ENCODE measurements around the gene FES.
A peak's percentile ranks its signal among the peaks of the same experiment; 100 is the strongest.

Gene FES

DNA sequence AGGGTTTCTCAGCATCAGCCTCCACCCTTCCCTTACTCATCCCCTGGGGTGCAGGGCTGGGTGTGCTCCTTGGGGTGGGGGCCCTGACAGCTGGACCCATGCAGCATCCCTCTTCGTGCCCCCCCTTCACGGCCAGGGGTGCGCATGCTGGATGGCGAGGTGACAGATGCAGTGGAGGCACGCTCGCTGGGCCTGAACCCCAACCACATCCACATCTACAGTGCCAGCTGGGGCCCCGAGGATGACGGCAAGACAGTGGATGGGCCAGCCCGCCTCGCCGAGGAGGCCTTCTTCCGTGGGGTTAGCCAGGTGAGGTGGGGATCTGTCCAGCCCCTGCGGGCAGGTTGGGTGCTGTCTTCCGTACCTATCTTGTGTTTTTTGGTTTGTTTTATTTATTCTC lies 6.3 kb upstream of the FES start:
- DNase-seq, result no peak

- DNase-seq, result no peak
Measured at GRCh38 chr15:90878660-90879059, 5.6 kb upstream of the FES start.

GRCh38 chr15:90879730-90880366 lies 4.5 kb upstream of the FES start:
- DNase-seq, result no peak

DNA sequence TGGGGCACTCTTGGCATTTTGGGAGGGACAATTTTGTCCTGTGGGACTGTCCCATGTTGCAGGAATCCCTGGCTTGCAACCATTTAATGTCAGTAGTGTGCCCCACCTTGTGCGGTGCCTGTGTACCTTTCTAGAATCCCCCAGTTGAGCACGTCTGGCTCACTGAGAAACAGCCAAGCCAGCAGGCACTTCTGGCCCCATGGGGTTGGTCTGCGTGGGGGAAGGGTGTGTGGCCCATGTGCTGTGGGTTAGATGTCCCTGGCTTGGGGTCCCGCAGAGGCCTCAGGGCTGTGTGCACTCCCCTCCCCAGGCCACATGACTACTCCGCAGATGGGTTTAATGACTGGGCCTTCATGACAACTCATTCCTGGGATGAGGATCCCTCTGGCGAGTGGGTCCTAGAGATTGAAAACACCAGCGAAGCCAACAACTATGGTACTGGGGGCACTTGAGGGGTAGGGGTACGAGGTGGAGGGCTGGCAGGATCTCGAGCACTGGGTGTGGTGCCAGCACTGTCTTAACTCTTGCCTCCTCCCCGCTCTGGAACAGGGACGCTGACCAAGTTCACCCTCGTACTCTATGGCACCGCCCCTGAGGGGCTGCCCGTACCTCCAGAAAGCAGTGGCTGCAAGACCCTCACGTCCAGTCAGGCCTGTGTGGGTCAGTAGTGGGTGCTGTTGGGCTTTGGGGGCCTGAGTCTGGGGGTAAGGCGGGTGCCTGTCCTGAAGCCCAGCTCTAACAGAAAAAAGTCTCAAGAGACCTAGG lies 3.7 kb upstream of the FES start:
- no peak for DNase-seq

DNA sequence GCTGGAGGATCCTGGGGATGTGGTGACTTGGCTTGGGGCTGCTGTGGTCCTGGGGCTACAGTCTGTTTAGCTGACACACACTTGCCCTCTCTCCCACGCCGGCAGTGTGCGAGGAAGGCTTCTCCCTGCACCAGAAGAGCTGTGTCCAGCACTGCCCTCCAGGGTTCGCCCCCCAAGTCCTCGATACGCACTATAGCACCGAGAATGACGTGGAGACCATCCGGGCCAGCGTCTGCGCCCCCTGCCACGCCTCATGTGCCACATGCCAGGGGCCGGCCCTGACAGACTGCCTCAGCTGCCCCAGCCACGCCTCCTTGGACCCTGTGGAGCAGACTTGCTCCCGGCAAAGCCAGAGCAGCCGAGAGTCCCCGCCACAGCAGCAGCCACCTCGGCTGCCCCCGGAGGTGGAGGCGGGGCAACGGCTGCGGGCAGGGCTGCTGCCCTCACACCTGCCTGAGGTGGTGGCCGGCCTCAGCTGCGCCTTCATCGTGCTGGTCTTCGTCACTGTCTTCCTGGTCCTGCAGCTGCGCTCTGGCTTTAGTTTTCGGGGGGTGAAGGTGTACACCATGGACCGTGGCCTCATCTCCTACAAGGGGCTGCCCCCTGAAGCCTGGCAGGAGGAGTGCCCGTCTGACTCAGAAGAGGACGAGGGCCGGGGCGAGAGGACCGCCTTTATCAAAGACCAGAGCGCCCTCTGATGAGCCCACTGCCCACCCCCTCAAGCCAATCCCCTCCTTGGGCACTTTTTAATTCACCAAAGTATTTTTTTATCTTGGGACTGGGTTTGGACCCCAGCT lies 2.9 kb upstream of the FES start:
- DNase-seq, result no peak

DNA sequence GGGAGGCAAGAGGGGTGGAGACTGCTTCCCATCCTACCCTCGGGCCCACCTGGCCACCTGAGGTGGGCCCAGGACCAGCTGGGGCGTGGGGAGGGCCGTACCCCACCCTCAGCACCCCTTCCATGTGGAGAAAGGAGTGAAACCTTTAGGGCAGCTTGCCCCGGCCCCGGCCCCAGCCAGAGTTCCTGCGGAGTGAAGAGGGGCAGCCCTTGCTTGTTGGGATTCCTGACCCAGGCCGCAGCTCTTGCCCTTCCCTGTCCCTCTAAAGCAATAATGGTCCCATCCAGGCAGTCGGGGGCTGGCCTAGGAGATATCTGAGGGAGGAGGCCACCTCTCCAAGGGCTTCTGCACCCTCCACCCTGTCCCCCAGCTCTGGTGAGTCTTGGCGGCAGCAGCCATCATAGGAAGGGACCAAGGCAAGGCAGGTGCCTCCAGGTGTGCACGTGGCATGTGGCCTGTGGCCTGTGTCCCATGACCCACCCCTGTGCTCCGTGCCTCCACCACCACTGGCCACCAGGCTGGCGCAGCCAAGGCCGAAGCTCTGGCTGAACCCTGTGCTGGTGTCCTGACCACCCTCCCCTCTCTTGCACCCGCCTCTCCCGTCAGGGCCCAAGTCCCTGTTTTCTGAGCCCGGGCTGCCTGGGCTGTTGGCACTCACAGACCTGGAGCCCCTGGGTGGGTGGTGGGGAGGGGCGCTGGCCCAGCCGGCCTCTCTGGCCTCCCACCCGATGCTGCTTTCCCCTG lies 2.2 kb upstream of the FES start:
- no peak for DNase-seq

- no peak for DNase-seq
Measured at GRCh38 chr15:90882781-90883525, 1.4 kb upstream of the FES start.

DNA sequence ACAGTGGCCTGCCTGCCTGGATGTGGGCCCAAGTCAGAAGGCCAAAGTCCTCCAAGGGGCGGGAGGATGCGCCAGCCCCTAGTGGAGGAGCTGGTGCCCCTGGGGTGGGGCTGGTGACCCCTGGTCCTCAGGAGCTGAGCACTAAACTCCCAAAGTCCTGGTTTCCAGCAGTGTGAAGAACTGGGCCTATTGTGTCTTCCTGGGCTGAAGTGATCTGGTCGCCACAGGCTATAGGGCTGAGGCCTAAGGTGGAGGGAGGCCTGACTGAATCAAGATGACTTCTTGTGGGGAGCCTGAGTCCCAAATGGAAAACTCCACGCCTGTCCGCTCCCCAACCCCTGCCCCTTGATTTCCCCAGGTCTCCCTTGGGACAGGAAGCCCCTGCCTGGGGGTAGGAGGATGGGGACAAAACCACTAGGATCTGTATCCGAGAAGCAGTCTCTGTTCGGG lies 753 bp upstream of the FES start:
- DNase-seq, result no peak

GRCh38 chr15:90884719-90885431 lies 571 bp downstream of the FES start:
- no peak for DNase-seq

DNA sequence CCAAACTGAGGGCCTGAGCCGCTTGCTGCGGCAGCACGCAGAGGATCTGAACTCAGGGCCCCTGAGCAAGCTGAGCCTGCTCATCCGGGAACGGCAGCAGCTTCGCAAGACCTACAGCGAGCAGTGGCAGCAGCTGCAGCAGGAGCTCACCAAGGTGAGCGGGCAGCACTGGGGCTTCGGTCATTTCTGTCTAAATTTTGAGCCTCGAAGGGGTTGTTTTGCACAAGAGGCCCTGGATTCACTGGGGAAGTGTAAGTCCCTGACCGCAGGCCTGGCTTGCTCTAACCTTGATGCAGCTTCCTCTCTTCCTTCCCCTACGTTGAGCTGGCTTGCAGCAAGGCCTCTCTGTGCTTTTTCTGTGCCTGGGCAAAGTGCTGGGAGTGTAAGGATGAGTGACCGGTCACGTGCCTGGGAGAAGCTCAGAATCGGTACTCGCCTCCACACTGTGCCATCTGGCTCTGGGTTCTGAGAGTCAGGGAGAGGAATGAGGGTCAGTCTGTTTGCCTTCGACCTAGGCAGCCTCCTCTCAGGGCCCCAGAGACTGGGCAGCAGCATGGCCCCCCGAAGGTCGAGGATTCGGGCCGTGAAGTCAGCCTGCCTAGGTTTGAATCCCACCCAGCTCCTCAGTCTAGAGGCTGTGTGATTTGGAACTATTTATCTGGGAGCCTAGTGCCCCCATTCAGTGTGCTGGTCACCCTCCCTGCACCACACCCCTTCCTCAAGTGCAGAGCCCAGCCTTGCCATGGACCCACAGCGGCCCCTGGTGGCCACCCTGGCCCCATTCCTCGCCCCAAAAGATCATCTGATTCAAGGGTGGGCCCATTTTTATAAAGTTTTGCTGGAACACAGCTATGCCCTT lies 1.4 kb downstream of the FES start:
- DNase-seq, result peak; percentile 82

DNA sequence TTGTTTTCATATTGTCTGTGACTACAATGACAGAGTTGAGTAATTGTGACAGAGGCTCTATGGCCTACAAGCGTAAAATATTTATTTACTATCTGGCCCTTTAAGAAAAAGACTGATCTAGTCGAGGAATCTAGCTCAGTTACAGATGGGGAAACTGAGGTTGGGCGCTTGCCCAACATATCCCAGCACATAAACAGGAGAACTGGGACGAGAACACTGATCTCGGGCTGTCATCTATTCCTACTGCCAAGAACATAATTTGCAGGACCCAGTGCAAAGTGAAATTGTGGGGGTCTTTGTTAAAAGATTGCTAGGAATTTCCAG lies 1.9 kb downstream of the FES start:
- no peak for DNase-seq

DNA sequence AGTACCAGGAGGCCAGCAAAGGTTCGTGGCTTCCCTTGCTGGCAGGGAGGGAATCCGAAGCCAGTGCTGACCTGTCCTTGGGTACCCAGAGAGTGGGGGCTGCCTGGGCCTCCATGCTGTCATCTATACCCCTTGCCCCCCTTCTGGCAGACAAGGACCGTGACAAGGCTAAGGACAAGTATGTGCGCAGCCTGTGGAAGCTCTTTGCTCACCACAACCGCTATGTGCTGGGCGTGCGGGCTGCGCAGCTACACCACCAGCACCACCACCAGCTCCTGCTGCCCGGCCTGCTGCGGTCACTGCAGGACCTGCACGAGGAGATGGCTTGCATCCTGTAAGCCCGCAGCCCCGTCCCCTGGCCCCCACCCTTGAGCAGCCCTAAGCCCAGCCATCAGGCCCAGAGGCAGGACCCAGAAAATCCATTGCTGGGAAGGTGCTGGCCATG lies 2.8 kb downstream of the FES start:
- no peak for DNase-seq

DNA sequence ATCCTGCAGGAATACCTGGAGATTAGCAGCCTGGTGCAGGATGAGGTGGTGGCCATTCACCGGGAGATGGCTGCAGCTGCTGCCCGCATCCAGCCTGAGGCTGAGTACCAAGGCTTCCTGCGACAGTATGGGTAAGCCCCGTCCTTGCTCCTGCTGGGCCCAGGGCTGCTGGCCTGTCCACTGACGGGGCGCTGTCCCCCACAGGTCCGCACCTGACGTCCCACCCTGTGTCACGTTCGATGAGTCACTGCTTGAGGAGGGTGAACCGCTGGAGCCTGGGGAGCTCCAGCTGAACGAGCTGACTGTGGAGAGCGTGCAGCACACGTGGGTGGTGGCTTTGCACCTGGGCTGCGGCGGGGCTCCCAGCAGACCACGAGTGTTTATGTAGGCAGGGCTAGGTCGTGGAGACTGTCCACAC lies 5.0 kb downstream of the FES start:
- peak; percentile 30 for DNase-seq

DNA sequence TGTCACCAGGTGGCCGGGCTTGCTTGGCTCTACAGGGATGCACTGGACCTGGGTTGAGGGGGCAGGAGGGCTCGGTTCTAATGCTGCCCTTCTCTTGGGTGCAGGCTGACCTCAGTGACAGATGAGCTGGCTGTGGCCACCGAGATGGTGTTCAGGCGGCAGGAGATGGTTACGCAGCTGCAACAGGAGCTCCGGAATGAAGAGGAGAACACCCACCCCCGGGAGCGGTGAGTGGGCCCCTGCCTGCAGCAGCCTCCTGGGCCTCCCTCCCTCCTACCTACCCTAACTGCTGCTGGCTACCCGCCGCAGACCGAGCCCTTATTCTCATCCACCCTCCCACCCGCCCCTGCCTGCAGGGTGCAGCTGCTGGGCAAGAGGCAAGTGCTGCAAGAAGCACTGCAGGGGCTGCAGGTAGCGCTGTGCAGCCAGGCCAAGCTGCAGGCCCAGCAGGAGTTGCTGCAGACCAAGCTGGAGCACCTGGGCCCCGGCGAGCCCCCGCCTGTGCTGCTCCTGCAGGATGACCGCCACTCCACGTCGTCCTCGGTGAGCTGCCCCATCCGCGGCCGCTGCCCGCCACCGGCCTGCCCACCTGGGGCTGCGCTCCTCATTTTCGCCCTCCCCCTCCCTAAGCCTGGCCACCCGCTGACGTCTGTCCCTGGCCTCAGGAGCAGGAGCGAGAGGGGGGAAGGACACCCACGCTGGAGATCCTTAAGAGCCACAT lies 5.6 kb downstream of the FES start:
- DNase-seq, result no peak

GRCh38 chr15:90890839-90891238 lies 6.5 kb downstream of the FES start:
- no peak for DNase-seq

DNA sequence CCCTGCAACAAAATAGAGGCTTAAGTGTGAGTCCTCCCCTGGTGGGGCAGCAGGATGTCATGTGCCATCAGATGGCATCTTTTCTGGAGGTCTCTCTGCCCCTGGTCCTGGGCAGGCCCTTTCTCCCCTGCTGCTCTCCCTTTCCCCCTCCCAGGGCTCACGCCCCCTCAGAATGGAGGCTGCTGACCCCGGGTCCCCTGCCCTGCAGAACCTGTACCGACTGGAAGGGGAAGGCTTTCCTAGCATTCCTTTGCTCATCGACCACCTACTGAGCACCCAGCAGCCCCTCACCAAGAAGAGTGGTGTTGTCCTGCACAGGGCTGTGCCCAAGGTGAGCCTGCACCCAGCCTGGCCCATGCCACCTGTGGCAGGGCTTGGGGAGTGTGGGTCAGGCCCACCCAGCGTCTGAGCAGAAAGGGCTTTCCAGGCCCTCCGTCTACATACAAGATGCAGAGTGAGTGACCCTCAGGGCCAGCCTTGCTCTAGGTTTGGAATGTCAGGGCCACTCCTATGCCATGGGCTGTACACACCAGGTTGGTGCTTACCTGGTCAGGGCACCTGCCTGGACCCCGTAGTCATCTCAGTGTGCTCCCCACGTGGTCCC lies 7.1 kb downstream of the FES start:
- no peak for DNase-seq

DNA sequence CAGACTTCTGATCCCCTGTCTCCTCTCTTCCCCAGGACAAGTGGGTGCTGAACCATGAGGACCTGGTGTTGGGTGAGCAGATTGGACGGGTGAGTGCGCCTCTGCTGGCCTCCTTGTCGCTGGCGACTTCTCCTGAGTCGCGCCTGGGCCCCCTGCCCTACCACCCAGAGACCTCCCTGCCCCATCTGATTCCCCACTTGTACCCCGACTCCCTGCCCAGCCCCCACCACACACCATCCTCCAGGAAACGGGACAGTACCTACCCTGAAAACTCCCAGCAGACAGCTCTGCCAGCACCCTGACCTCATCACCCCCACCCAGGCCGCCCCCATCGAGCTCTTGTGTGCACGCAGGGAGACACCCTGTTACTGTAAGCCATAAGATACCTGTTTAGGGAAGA lies 7.7 kb downstream of the FES start:
- no peak for DNase-seq

DNA sequence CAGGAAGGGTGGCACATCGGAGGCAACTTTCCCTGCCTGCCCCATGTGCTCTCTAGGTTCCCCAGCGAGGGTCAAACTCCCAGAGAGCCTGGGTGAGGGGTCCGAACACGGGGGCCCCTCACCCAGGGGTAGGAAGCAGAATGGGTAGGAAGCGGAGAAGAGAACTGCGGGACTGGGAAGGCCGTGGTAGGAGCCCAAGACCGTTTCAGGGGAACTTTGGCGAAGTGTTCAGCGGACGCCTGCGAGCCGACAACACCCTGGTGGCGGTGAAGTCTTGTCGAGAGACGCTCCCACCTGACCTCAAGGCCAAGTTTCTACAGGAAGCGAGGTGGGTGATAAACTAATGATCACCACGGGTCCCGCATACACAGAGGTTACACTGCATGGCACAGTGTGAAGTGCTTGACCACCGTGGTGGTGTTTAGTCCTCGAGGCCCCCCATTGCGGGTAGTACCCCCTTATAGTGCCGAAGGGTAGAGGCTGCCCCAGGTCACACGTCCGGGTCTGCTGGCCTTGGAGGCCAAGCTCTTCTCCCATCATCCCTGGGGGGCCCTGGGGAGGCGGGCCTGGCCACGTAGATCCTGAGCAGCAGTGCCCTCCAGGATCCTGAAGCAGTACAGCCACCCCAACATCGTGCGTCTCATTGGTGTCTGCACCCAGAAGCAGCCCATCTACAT lies 8.3 kb downstream of the FES start:
- no peak for DNase-seq
